HG02798 (cell line): ENCODE measurements around the gene GOSR2.

ENCODE experiments used
- ATAC-seq: cut with Tn5 transposase; IDR thresholded peaks from one replicate; pipeline ENCODE4 v1.9.1; 2021; ENCODE audit warnings: mild to moderate bottlenecking; ENCODE audit not compliant: unreplicated experiment, poor library complexity

The GOSR2 gene

DNA sequence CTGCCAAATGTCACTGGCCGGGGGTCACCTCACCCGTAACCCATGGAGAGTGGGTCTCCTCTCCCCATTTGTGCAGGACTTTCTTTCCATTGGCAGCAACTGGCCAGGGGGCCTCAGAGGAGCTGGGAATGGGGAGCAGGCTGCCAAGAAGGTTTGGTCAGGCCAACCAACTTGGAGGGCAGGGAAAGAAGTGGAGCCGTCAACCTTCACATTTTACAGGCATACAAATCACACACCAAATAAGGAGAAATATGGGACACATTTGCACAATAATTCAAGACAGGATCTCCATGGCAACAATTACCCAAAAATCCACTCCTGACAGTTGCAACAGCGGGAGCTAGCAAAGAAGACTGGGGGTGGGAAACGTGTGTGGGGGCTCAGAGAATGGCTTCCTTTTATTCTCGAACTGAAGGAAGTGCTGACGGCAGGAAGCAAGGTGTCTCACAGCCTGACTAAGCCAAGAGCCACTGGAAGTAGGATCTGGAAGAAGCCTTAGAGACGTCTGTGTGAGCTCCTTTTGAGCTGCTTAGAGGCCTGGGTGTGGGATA, 35.2 kb downstream of the GOSR2 start:
- no peak for ATAC-seq

- ATAC-seq = no peak
Measured at GRCh38 chr17:46960152-46960551, 37.2 kb downstream of the GOSR2 start.

DNA sequence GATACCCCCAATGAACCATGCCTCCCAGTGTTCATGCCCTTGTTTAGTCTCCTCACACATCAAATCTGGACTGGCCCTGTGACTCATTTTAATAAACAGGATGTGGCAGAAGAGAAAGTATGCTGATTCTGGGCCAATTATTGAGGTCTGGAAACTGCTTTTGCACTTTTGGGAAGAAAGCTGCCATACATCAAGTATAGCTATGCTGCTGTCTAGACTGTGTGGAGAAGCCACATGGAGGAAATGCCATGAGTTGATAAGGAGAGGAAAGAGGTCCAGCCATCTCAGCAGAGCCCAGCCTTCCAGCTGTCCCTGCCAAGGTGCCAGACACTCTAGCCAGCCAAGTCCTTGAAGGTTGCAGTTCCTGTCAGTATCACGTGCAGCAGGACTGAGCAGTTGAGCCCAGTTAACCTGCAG, 39.4 kb downstream of the GOSR2 start:
- no peak for ATAC-seq

- no peak for ATAC-seq
Measured at GRCh38 chr17:46963571-46963970, 40.6 kb downstream of the GOSR2 start.

- no peak for ATAC-seq
Measured at GRCh38 chr17:46964315-46965265, 41.6 kb downstream of the GOSR2 start.

- no peak for ATAC-seq
Measured at GRCh38 chr17:46968224-46968834, 45.4 kb downstream of the GOSR2 start.

- no peak for ATAC-seq
Measured at GRCh38 chr17:46968896-46969295, 45.9 kb downstream of the GOSR2 start.

DNA sequence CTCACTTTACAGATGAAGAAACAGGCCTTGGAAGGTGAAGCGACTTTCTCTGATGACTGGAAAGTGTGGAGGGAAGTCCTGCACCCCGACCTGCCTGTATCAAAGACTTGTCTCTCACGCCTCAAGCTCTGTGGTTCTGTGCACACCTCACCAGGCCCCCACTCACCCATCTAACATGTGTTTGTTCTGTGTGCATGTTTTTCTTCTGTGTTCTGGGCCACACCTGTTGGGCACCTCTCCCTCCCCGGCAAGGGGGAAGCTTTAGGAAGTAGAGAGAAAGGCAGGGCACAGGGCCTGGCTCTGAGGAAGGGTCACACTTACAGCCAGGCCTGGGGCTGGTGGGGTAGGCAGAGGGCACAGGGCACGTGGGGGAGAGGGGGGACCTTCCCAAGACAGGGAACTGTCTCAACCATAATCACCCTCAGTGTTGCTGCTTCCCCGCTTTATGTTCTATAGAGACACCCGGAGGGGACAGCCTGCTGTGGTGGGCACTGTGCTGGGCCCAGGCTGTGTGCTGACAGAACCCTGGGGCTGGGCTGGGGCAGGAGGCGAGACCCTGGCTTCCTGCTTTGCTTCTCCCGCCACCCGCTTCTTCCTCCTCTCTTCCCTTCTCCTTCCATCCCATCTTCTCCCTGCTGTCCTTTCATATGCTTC, 48.8 kb downstream of the GOSR2 start:
- no peak for ATAC-seq

DNA sequence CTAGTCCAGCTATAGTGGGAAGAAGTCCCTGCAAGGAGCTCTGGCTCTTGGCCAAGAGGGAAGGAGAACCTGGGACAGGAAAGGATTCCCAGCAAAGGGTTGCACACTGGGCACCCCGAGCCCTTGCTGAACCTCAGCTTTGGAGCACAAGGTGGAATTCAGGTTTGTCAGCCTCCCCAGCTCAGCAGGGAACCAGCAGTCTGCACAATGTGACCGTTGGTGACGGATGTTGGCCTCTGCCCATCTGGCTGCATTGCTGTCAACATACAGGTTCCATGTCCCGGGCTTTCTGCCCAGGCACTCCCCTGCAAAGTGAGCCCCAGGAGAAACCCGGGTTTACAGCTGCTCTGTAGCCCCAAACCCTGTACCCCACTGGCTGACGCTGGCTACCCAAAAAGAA, 49.4 kb downstream of the GOSR2 start:
- no peak for ATAC-seq

GRCh38 chr17:46974086-46974485, 51.1 kb downstream of the GOSR2 start:
- ATAC-seq = no peak

DNA sequence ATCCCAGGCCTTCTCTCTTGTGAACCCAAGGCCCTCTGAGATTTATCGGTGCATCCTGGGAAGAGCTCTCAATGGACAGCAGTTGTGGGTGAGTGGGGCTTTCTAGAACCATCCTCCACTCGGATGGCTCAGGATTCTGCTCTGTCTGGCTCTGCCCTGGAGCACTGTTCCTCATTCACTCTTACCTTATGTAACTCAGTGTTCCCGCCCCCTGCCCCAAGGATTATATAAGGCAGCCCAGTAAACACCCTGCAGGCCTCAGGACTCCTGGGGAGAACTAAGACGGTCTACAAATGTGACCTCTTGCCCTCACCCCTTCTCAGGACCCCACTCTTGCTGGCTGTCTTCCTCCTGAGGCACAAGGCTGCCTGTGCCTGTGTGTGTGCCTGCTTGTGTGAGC, 52.3 kb downstream of the GOSR2 start:
- no peak for ATAC-seq

DNA sequence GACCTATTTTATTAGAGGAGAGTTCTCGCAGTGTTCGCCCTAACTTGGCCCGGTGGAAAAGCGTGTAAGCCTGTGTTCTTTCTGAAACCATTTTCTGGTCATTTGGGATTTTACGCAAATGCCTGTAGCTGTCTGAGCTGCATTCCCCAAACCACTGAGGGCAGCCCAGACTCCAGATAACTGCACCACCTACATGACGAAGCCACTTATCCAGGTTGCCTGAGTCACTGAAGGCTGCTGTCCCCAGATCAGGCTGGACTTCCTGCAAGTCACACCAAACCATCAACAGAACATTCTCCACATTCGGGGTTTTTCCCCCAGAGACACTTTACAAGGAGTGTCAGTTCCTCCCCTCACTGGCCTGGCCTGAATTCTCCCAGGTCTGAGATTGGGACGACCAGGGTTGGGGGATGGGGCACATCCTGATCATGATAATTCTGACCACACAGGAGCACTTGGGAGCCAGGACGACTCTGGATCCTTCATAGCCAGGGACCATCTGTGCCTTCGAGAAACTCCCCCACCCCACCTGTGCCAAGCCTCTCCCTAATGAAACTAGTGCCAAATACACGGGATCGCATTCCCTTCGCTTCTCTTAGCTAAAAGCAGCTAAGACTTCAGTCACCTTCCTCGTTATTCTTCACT, 53.8 kb downstream of the GOSR2 start:
- ATAC-seq = no peak

- no peak for ATAC-seq
Measured at GRCh38 chr17:46977348-46977747, 54.4 kb downstream of the GOSR2 start.

DNA sequence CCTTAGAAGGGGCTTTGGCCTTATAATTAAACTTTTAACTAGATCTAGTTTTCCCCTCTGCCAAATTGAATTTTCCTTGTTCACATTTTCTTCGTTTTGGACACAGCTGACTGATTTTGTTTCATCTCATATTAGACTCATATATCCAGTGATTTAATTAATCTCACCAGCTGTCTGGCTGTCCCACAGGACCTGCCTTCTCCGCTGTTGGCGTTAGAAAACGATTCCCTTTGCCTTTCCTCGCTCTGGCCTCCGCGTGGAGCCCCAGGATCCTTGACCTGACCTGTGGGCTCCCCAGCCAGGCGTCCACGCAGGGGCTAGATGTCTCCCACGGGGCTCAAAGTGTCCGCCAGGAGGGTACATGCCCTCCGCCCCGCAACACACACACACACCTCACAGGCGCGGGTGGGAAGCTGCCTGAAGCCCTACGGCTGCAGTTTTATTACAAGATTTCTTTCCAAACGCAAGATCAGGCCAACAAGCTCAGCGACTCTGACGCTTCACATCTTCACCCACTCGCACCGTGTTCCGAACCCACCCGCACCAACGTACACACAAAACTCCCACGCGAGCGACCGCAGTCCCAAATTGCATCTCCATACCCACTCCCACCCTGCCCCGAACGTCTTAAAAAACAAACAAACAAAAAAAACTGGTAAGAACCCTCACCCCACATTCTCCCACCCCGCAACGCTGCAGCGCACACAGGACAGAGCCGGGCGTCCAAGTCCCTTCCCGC, 55.0 kb downstream of the GOSR2 start:
- ATAC-seq = no peak

DNA sequence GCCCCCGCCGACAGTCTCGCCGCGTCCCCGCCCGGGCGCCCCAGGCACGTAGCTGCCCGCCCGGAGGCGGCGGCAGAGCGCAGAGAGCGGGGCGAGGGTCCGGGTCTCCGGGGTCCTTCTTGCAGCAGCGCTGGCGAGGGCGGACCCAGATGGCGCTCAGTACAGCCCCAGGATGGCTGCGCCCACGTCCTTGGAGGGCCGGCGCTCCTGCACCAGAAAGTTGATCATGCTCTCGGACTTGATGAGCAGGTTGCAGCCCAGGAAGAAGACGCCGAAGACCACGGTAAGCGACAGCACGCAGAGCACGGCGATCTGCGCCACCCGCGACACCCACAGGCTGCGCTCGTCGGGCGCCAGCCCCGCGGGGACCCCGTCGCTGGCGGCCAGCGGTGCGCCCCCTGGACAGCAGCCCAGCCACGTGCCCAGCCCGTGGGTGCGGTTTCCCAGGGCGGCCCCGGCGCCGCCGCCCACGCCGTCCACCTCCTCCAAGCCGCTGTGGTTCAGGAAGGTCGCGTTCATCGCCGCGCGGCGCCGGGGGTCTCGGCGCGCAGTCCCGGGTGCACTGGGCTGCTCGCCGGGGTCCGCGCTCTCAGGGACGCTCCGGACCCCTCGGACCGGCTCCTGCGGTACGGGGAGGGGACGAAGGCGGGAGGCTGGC, 55.7 kb downstream of the GOSR2 start:
- no peak for ATAC-seq

- ATAC-seq = no peak
Measured at GRCh38 chr17:46979147-46979863, 56.3 kb downstream of the GOSR2 start, which contains the start of gene RPRML. RPRML (minus strand) TSS chr17:46979253; CDS start chr17:46979007, 246 bp downstream.

DNA sequence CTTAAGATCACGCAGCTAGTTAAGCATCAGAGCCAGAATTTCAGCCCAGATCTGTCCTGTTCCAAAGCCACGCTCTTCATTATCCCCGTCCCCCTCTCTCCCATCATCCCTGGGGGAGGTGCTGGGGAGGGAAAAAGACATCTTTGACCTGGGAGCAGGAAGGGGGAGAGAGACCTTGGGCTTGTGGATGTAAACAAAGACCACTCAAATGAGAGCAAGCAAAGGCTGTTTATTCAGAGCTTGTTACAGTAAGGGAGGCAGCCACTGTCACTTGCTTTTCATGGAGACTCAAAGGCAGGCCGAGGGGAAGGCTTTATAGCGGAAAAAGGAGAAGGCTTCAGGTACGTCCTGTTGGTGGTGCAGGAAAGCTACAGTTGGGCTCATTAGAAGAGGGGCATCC, 59.6 kb downstream of the GOSR2 start:
- no peak for ATAC-seq

DNA sequence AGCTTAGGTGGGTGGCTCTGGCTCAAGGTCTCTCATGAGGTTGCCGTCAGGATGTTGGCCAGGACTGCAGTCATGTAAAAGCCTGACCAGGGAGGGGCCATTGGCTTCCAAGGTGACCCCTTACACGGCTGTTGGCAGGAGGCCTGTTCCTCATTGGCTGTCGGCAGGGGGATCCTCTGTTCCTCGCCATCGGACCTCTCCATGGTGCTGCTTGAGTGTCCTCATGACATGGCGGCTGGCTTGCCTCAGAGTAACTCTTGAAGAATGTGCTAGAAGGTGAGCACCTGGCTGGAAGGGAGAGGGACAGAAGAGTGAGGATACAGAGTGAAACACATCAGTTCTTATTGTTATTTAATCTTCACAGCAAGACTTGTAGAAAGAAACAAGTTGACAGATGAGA, 60.8 kb downstream of the GOSR2 start:
- ATAC-seq = no peak

- ATAC-seq = no peak
Measured at GRCh38 chr17:46984341-46984740, 61.4 kb downstream of the GOSR2 start.
